SU-DHL-6 (cell line): ENCODE data around the gene TMEM139.
A peak's percentile ranks its signal among the peaks of the same experiment; 100 is the strongest.
"Not testable (repeated sequence)": the region's sequence is repeated elsewhere in the genome, so short reads cannot be mapped to it uniquely, and the experiment has no call there.

ENCODE experiments used
- H2AFZ ChIP-seq: fragments of 200-600 bp; sonication (generic); 2 replicates; pipeline ENCODE4 v1.6.1; 2014; ENCODE audit warnings: low read depth, mild to moderate bottlenecking, moderate library complexity, mixed read lengths, antibody characterized with exemption, low read length; ENCODE audit not compliant: severe bottlenecking
- H3F3A ChIP-seq: fragments of 200-600 bp; shearing (Covaris generic); 2 replicates; pipeline ENCODE4 v1.6.0; 2016; ENCODE audit warnings: antibody characterized with exemption, mild to moderate bottlenecking; ENCODE audit not compliant: insufficient read depth
- H3K27ac ChIP-seq: fragments of 200-600 bp; sonication (generic); 2 replicates; pipeline ENCODE4 v1.5.1; 2016; ENCODE audit warnings: low read depth, mild to moderate bottlenecking, low read length, moderate library complexity, mixed read lengths
- H3K27me3 ChIP-seq: fragments of 200-600 bp; sonication (generic), shearing (Covaris generic); 2 replicates; pipeline ENCODE4 v1.6.0; 2014; ENCODE audit warnings: mild to moderate bottlenecking, low read length
- H3K36me3 ChIP-seq: fragments of 200-600 bp; sonication (generic); 2 replicates; pipeline ENCODE4 v1.6.1; 2014; ENCODE audit warnings: mild to moderate bottlenecking, low read length, mixed read lengths
- H3K4me2 ChIP-seq: fragments of 300-600, 200-600 bp; shearing (Covaris generic), sonication (generic); 2 replicates; pipeline ENCODE4 v1.6.0; 2014; ENCODE audit warnings: low read length, low read depth, mild to moderate bottlenecking; ENCODE audit not compliant: poor library complexity, severe bottlenecking
- H3K4me3 ChIP-seq: fragments of 200-600 bp; sonication (generic); 2 replicates; pipeline ENCODE4 v1.5.1; 2014; ENCODE audit warnings: antibody characterized with exemption, low read length, mild to moderate bottlenecking, mixed read lengths; ENCODE audit not compliant: insufficient read depth, poor library complexity, severe bottlenecking
- H3K79me2 ChIP-seq: fragments of 200-600 bp; sonication (generic); 2 replicates; pipeline ENCODE4 v1.6.1; 2014; ENCODE audit warnings: mild to moderate bottlenecking, low read length, moderate library complexity; ENCODE audit not compliant: insufficient read depth
- H3K9ac ChIP-seq: fragments of 200-600 bp; sonication (generic); 2 replicates; pipeline ENCODE4 v1.7.0; 2014; ENCODE audit warnings: mild to moderate bottlenecking, low read length
- H3K9me2 ChIP-seq: fragments of 200-600 bp; sonication (generic); replicated peaks from 2 replicates; pipeline ENCODE4 v1.6.1; 2014; ENCODE audit warnings: low read length; ENCODE audit not compliant: insufficient read depth
- H3K9me3 ChIP-seq: fragments of 200-600 bp; sonication (generic); 2 replicates; pipeline ENCODE4 v1.6.1; 2014; ENCODE audit warnings: low read length, mixed read lengths; ENCODE audit not compliant: insufficient read depth
- H4K20me1 ChIP-seq: fragments of 200-600 bp; sonication (generic); 2 replicates; pipeline ENCODE4 v1.6.1; 2014; ENCODE audit warnings: low read depth, mild to moderate bottlenecking, antibody characterized with exemption, low read length, moderate library complexity, mixed read lengths
- CTCF ChIP-seq: fragments of 200-600 bp; sonication (generic); IDR thresholded peaks from one replicate; pipeline ENCODE4 v1.5.1; 2017; ENCODE audit warnings: antibody characterized with exemption, mild to moderate bottlenecking, low read length, moderate library complexity; ENCODE audit not compliant: insufficient read depth, poor library complexity, severe bottlenecking
- EZH2phosphoT487 ChIP-seq: fragments of 200-600 bp; sonication (generic), shearing (Covaris generic); conservative IDR thresholded peaks from 2 replicates; pipeline ENCODE4 v1.6.1; 2018; ENCODE audit warnings: mild to moderate bottlenecking, antibody characterized with exemption, low read length, moderate library complexity, mixed read lengths

Gene TMEM139

GRCh38 chr7:143259765-143260164 is 25.0 kb upstream of the TMEM139 start:
- Histone ChIP-seq H4K20me1 (no peaks in the 10 kb centered on the region), H3K27ac (no peak overlapping the region), H3K4me2 (no peak overlapping the region), H3K4me3 (no peak overlapping the region), H3K9me3 (no peaks in the 10 kb centered on the region), H3K36me3 (no peaks in the 10 kb centered on the region), H3K79me2 (no peaks in the 10 kb centered on the region; the same call in 1 of the 2 replicates), H2AFZ (no peak overlapping the region), H3K27me3 (no peaks in the 10 kb centered on the region), H3F3A (no peaks in the 10 kb centered on the region), H3K9ac (no peak overlapping the region), H3K9me2 (no peaks in the 10 kb centered on the region)
- TF ChIP-seq CTCF (no peak), EZH2phosphoT487 (no peak)

- no peaks in the 10 kb centered on the region for H4K20me1 ChIP-seq
- TF ChIP-seq CTCF = no peak
- TF ChIP-seq EZH2phosphoT487 = no peak
Observed at GRCh38 chr7:143261901-143262300, 22.9 kb upstream of the TMEM139 start.

GRCh38 chr7:143263266-143264195 is 21.2 kb upstream of the TMEM139 start, which contains the start of gene GSTK1:
Gene GSTK1 (plus strand): TSS chr7:143263441. CDS start chr7:143263514, 73 bp downstream.
- Histone ChIP-seq H3F3A (no peaks in the 10 kb centered on the region), H2AFZ (peak within 1 kb of the TSS; percentile 92), H3K9me3 (no peaks in the 10 kb centered on the region), H3K4me2 (peak within 1 kb of the TSS; percentile 96), H3K4me3 (peak within 1 kb of the TSS; percentile 71), H3K9me2 (no peaks in the 10 kb centered on the region), H3K36me3 (no peaks in the 10 kb centered on the region), H3K9ac (peak within 1 kb of the TSS; percentile 91), H4K20me1 (no peaks in the 10 kb centered on the region), H3K27ac (0 out of 2 replicates have a peak within 1 kb of the TSS, but pooled peaks have one; percentile 17), H3K79me2 (no peaks in the 10 kb centered on the region; the same call in 1 of the 2 replicates), H3K27me3 (no peaks in the 10 kb centered on the region)
- TF ChIP-seq EZH2phosphoT487 (no peak), CTCF (no peak)

More at GRCh38 chr7:143261901-143262300, 22.9 kb upstream of the TMEM139 start:
- no peak overlapping the region for H3K4me2 ChIP-seq
- no peak overlapping the region for H3K9ac ChIP-seq
- H3K9me3 ChIP-seq = no peaks in the 10 kb centered on the region
- H2AFZ ChIP-seq = peak overlapping the region; percentile 27
- no peaks in the 10 kb centered on the region; the same call in 1 of the 2 replicates for H3K79me2 ChIP-seq
- H3K9me2 ChIP-seq = no peaks in the 10 kb centered on the region
- H3K36me3 ChIP-seq = no peaks in the 10 kb centered on the region
- H3K27me3 ChIP-seq = no peaks in the 10 kb centered on the region
- H3F3A ChIP-seq = no peaks in the 10 kb centered on the region
- no peak overlapping the region for H3K4me3 ChIP-seq
- no peak overlapping the region for H3K27ac ChIP-seq

DNA sequence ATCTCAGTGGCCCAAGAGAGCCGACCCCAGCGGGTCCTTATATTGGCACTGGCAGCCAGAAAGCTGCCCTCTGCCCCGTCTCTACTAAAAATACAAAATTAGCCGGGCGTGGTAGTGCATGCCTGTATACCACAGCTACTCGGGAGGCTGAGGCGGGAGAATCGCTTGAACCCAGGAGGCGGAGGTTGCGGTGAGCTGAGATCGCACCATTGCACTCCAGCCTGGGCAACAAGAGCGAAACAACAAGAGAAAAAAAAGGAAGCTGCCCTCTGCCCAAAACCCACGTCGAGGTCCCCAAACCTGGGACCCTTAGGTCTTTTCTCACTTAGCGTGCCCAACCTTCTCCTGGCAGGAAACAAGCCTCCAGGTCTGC is 20.6 kb upstream of the TMEM139 start:
- not testable (repeated sequence) for H3K9me3 ChIP-seq, H3K9me2 ChIP-seq, H3K27me3 ChIP-seq, H3K79me2 ChIP-seq, H3F3A ChIP-seq, H3K36me3 ChIP-seq, H4K20me1 ChIP-seq
- H3K4me2 ChIP-seq = peak overlapping the region; percentile 96
- H3K4me3 ChIP-seq = peak overlapping the region; percentile 71
- H3K27ac ChIP-seq = 0 out of 2 replicates have a peak overlapping the region, but pooled peaks have one; percentile 17
- H3K9ac ChIP-seq = peak overlapping the region; percentile 91
- peak overlapping the region; percentile 92 for H2AFZ ChIP-seq
